ENCODE data around the gene GTF2F2.
"Not testable (repeated sequence)": the region's sequence is repeated elsewhere in the genome, so short reads cannot be mapped to it uniquely, and the experiment has no call there.

GTF2F2 gene

GRCh38 chr13:45180713-45181601 is 60.6 kb downstream of the GTF2F2 start:
- peaks cover 22% of the 10 kb centered on the region for H3K4me1 Mint-ChIP-seq (ENCODE audit: low read depth)
- H3K4me3 Mint-ChIP-seq: no peak overlapping the region
- no peak overlapping the region for H3K27ac Mint-ChIP-seq
- no peaks in the 10 kb centered on the region for H3K9me3 Mint-ChIP-seq
- no peaks in the 10 kb centered on the region for H3K27me3 Mint-ChIP-seq (ENCODE audit: low read depth)
- no peaks in the 10 kb centered on the region for H3K36me3 Mint-ChIP-seq (ENCODE audit: low read depth)

DNA sequence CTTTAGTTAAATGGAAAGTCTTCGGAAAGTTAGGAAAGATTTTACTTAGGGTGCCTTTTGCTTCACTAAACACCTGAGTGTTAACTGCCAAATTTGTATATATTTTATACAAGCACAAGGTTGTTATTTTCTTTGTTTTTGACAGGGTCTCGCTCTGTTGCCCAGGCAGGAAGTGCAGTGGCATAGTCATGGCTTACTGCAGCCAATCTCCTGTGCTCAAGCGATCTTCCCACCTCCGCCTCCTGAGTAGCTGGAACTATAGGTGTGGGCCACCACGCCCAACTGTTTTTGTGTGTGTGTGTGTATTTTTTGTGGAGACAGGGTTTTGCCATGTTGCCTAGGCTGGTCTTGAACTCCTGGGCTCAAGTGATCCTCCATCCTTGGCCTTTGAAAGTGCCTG is 64.4 kb downstream of the GTF2F2 start:
- no peak overlapping the region for H3K4me3 Mint-ChIP-seq
- H3K36me3 Mint-ChIP-seq (ENCODE audit: low read depth): peaks cover 3% of the 10 kb centered on the region
- H3K27ac Mint-ChIP-seq: no peak overlapping the region
- H3K4me1 Mint-ChIP-seq (ENCODE audit: low read depth): peaks cover 11% of the 10 kb centered on the region
- H3K9me3 Mint-ChIP-seq: no peaks in the 10 kb centered on the region
- no peaks in the 10 kb centered on the region for H3K27me3 Mint-ChIP-seq (ENCODE audit: low read depth)

- Mint-ChIP-seq H3K27ac (no peak overlapping the region), H3K4me1 (ENCODE audit: low read depth) (peaks cover 9% of the 10 kb centered on the region), H3K27me3 (ENCODE audit: low read depth) (no peaks in the 10 kb centered on the region), H3K4me3 (no peak overlapping the region), H3K36me3 (ENCODE audit: low read depth) (peaks cover 3% of the 10 kb centered on the region), H3K9me3 (no peaks in the 10 kb centered on the region)
Measured at GRCh38 chr13:45185286-45185685, 65.0 kb downstream of the GTF2F2 start.

GRCh38 chr13:45189077-45189476 is 68.8 kb downstream of the GTF2F2 start:
- H3K27ac Mint-ChIP-seq; H3K9me3 Mint-ChIP-seq; H3K4me1 Mint-ChIP-seq (ENCODE audit: low read depth); H3K4me3 Mint-ChIP-seq; H3K27me3 Mint-ChIP-seq (ENCODE audit: low read depth); H3K36me3 Mint-ChIP-seq (ENCODE audit: low read depth): not testable (repeated sequence)

DNA sequence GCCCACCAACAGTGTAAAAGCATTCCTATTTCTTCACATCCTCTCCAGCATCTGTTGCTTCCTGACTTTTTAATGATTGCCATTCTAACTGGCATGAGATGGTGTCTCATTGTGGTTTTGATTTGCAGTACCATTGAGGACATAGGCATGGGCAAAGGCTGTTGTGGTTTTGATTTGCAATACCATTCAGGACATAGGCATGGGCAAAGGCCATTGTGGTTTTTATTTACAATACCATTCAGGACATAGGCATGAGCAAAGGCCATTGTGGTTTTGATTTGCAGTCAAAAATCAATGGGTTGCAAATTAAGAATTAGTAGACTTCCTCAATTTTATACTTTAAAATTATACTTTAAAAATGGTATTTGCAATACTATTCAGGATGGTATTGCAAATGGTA is 69.2 kb downstream of the GTF2F2 start:
- H3K4me3 Mint-ChIP-seq; H3K36me3 Mint-ChIP-seq (ENCODE audit: low read depth): not testable (repeated sequence)

GRCh38 chr13:45191874-45192273 is 71.6 kb downstream of the GTF2F2 start:
- Mint-ChIP-seq H3K4me3 (no peak overlapping the region), H3K9me3 (no peaks in the 10 kb centered on the region), H3K27me3 (ENCODE audit: low read depth) (no peaks in the 10 kb centered on the region), H3K4me1 (ENCODE audit: low read depth) (peaks cover 9% of the 10 kb centered on the region), H3K27ac (no peak overlapping the region), H3K36me3 (ENCODE audit: low read depth) (peaks cover 3% of the 10 kb centered on the region)

More for the DNA sequence above, 69.2 kb downstream of the GTF2F2 start:
- H3K27me3 Mint-ChIP-seq (ENCODE audit: low read depth); H3K27ac Mint-ChIP-seq; H3K4me1 Mint-ChIP-seq (ENCODE audit: low read depth); H3K9me3 Mint-ChIP-seq: not testable (repeated sequence)

GRCh38 chr13:45194081-45194939 is 74.0 kb downstream of the GTF2F2 start:
- Mint-ChIP-seq H3K36me3 (ENCODE audit: low read depth) (peaks cover 1% of the 10 kb centered on the region), H3K4me3 (no peak overlapping the region), H3K27me3 (ENCODE audit: low read depth) (no peaks in the 10 kb centered on the region), H3K27ac (no peak overlapping the region), H3K9me3 (no peaks in the 10 kb centered on the region), H3K4me1 (ENCODE audit: low read depth) (peaks cover 9% of the 10 kb centered on the region)

- H3K4me1 Mint-ChIP-seq (ENCODE audit: low read depth): peaks cover 9% of the 10 kb centered on the region
- no peak overlapping the region for H3K4me3 Mint-ChIP-seq
- no peak overlapping the region for H3K27ac Mint-ChIP-seq
- no peaks in the 10 kb centered on the region for H3K27me3 Mint-ChIP-seq (ENCODE audit: low read depth)
- peaks cover 1% of the 10 kb centered on the region for H3K36me3 Mint-ChIP-seq (ENCODE audit: low read depth)
- H3K9me3 Mint-ChIP-seq: no peaks in the 10 kb centered on the region
Measured at GRCh38 chr13:45195421-45195820, 75.1 kb downstream of the GTF2F2 start.

DNA sequence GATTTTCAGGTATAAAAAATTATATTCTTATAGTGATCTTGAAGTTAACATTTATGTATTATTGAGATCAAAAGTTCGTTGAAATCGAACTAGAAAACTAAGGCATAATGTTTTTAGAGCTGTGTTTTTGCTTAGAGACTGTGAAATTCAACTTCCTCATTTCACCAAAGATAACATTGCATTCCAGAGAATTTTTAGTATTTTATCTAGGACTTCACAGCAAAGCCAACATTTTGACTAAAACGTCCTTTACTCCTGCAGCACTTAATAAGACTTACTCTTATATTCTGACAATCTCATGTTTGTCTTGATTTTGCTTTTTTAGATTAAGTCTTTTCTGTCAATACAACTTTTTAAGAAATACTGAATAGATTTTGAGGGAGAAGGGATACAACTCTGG is 75.8 kb downstream of the GTF2F2 start:
- Mint-ChIP-seq H3K36me3 (ENCODE audit: low read depth) (peaks cover 1% of the 10 kb centered on the region), H3K4me3 (no peak overlapping the region), H3K27ac (no peak overlapping the region), H3K27me3 (ENCODE audit: low read depth) (no peaks in the 10 kb centered on the region), H3K9me3 (no peaks in the 10 kb centered on the region), H3K4me1 (ENCODE audit: low read depth) (peaks cover 9% of the 10 kb centered on the region)

GRCh38 chr13:45196622-45197021 is 76.3 kb downstream of the GTF2F2 start:
- peaks cover 9% of the 10 kb centered on the region for H3K4me1 Mint-ChIP-seq (ENCODE audit: low read depth)
- H3K27ac Mint-ChIP-seq: no peak overlapping the region
- H3K4me3 Mint-ChIP-seq: no peak overlapping the region
- peaks cover 1% of the 10 kb centered on the region for H3K36me3 Mint-ChIP-seq (ENCODE audit: low read depth)
- no peaks in the 10 kb centered on the region for H3K9me3 Mint-ChIP-seq
- H3K27me3 Mint-ChIP-seq (ENCODE audit: low read depth): no peaks in the 10 kb centered on the region

GRCh38 chr13:45198041-45198440 is 77.7 kb downstream of the GTF2F2 start:
- Mint-ChIP-seq H3K9me3 (no peaks in the 10 kb centered on the region), H3K4me1 (ENCODE audit: low read depth) (peaks cover 9% of the 10 kb centered on the region), H3K27me3 (ENCODE audit: low read depth) (no peaks in the 10 kb centered on the region), H3K4me3 (no peak overlapping the region), H3K36me3 (ENCODE audit: low read depth) (peaks cover 1% of the 10 kb centered on the region), H3K27ac (no peak overlapping the region)

DNA sequence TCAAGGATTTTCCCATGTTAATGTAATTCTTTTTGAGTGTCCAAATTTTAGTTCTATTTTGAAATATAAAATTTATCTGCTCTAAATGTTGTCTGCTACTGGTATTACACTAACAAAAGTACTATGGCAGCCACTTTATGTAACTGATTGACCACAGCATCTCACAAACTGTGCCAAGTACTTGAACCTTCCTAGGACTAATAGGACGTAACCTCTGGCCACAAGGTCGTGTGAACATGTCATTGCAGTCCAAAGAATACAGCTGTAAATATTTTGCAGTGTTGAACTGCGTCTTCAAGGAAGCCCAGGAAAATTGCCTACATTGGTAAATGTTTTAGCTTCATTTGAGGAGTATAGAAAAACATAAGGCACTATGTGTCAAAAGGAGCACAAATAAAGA is 78.6 kb downstream of the GTF2F2 start:
- H3K27ac Mint-ChIP-seq: no peak overlapping the region

DNA sequence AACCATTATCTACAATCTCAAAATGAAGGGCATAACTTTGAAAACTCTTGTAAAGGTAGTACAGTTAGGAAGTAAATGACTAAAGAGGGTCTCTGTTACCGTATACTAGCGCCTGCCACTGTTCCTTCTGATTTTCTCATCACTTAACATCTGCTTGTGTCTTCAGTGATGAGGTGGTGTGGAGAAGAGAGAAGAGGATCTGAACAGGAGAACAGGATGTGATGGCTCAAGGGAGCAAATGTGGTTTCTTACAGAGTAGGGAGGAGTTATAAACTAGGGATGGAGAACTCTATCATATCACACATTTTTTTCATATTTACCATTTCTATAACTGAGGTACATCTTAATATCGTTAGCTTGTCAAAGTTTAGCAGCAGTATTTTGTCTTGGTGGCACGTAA is 79.4 kb downstream of the GTF2F2 start:
- peaks cover 8% of the 10 kb centered on the region for H3K4me1 Mint-ChIP-seq (ENCODE audit: low read depth)
- no peaks in the 10 kb centered on the region for H3K27me3 Mint-ChIP-seq (ENCODE audit: low read depth)
- H3K27ac Mint-ChIP-seq: no peak overlapping the region
- H3K4me3 Mint-ChIP-seq: no peak overlapping the region
- H3K9me3 Mint-ChIP-seq: no peaks in the 10 kb centered on the region
- peaks cover 1% of the 10 kb centered on the region for H3K36me3 Mint-ChIP-seq (ENCODE audit: low read depth)

More for the DNA sequence above, 78.6 kb downstream of the GTF2F2 start:
- H3K4me3 Mint-ChIP-seq: no peak overlapping the region
- peaks cover 9% of the 10 kb centered on the region for H3K4me1 Mint-ChIP-seq (ENCODE audit: low read depth)
- H3K36me3 Mint-ChIP-seq (ENCODE audit: low read depth): peaks cover 1% of the 10 kb centered on the region
- H3K9me3 Mint-ChIP-seq: no peaks in the 10 kb centered on the region
- H3K27me3 Mint-ChIP-seq (ENCODE audit: low read depth): no peaks in the 10 kb centered on the region

DNA sequence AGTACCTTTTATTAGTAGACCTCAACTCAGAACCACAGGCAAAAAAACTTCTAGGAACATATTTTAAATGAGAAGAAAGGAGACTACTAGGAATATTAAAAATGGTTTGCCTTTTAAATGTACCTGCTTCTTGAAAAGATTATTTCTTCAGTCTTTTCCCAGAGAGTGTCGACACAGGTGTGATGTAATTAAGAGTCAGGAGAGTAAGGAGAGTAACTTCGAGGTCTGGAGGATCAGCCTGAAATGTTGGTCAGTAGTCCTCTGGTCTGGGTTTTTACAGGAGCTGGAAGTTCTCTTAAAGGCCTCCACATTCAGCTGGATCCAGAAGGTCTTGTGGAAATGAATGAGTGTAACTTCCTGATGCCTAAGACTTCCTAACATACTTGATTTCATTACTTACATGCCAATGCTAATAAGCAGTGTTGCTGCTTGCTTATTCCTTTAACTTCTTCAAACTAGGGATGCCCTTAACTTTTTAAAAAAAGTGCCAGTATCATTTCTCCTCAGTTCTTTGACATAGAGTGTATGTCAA is 80.5 kb downstream of the GTF2F2 start, which contains the start of gene KCTD4:
TSS of gene KCTD4 (minus strand) at position 345 of the 532 bp plus-strand sequence. CDS start 6,478 bp downstream, outside the sequence.
- Mint-ChIP-seq H3K4me3 (no peak within 1 kb of the TSS), H3K4me1 (ENCODE audit: low read depth) (peaks cover 4% of the 10 kb centered on the region), H3K36me3 (ENCODE audit: low read depth) (peaks cover 1% of the 10 kb centered on the region), H3K27me3 (ENCODE audit: low read depth) (no peaks in the 10 kb centered on the region), H3K9me3 (no peaks in the 10 kb centered on the region), H3K27ac (no peak within 1 kb of the TSS)
